GM10847 (cell line): Measurements from ENCODE around the gene ELMOD3.

ENCODE experiments used
- POLR2A ChIP-seq: IDR thresholded peaks from 2 replicates; pipeline ENCODE4 v1.6.1; 2011; ENCODE audit not compliant: insufficient read length; ENCODE audit errors: extremely low read depth

The ELMOD3 gene

DNA sequence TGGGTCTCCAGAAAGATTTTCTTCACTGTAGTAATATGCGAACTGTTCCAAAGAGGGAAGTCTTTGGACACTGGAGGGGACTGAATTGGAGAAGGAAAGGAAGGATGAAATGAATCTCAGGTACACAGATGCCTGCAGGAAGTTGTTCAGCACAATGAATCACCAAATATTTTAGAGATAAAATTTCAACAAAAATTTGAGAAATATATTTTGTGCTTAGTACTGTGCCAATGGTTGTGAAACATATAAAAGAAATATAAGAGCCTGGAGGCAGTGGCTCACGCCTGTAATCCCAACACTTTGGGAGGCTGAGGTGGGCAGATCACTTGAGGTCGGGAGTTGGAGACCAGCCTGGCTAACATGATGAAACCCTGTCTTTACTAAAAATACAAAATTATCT, 3.2 kb downstream of the ELMOD3 start:
- no peak for TF ChIP-seq POLR2A

DNA sequence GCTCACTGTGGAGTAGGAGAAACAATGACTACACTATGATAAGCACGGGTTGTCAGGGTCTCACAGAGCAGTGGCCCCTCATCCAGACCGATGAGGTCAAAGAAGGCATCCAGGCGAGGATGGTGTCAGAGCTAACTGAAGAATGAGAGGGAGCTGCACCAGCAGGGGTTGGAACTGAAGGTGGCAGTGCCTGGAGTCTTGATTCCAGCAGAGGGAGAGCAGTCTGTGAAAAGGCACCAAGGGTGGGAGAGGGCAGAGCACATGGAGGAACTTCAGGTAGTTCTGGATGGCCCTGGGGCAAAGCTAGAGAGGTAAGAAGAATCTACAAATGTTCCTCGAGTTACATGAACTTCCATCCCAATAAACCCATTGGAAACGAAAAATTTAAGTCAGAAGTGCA, 12.6 kb downstream of the ELMOD3 start:
- no peak for TF ChIP-seq POLR2A

GRCh38 chr2:85368921-85369320, 14.4 kb downstream of the ELMOD3 start:
- TF ChIP-seq POLR2A = no peak

DNA sequence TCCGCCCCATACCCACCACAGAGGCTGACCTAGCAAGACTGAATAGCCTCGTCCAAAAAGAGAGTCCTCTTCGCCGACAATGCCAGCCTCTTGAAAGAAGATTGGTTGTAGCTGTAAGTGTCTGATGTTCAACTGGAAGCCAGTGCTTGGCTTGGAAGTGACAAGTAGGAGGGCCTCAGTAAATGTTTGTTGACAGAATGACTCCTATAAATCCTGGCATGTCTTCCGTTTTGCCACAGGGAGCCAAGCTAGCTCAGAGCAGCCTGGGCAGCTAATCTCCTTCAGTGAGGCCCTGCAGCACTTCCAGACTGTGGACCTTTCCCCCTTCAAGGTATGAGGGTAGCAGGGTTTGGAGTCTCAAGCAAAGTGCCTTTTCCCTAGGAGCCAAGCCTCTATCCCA, 14.9 kb downstream of the ELMOD3 start:
- no peak for TF ChIP-seq POLR2A

- no peak for TF ChIP-seq POLR2A
Observed at GRCh38 chr2:85371045-85371444, 16.5 kb downstream of the ELMOD3 start.

DNA sequence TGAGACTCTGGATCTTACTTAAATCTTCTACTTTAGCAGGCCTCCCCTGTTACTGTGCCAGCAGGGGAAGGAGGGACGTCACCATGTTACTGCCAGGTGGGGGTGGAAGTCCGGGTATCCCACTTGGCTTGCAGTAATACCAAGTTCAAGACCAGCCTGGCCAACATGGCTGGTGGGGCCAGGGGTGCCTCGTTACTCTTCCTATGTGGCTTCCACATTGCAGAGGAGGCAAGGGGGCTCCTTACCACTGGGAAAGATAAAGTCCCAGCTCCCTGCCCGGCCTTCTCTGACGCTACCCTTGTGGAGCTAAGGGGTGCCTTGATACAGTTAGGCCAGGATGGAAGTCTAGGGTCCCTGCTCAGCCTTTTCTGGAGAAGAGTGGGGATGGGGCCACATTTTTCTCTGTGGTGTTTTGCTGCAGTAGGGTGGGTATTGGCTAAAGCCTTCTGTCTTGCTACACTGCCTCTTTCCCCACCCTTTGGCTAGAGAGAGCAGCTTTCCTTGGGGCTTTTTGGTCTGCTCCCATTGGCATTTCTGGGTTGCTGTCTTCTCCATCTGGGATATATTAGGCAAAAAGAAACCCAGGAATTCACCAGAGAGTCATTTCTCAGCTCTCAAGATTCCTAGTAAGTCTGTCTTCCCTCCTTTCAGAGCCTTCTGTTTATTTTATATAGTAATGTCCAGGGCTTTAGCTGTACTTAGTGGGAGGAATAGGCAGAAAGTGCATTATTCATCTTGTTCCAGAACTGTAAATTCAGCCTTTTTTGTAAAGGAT, 21.9 kb downstream of the ELMOD3 start:
- TF ChIP-seq POLR2A = no peak

DNA sequence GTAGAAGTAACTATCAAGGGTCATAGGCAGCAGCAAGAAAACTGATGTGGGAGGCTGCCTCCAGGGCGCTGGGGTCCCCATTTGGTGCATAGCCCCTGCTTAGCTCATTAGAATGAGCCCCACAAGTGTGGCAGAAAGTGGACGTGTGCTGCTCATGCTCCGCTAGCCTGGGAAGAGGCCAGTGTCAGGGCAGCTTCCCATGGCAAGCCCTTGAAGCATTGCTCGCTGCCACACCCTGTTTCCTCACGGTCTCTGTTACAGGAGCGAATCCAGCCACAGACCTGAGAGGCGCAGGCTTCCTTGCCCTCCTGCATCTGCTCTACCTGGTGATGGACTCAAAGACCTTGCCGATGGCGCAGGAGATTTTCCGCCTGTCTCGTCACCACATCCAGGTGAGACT, 22.5 kb downstream of the ELMOD3 start:
- no peak for TF ChIP-seq POLR2A

DNA sequence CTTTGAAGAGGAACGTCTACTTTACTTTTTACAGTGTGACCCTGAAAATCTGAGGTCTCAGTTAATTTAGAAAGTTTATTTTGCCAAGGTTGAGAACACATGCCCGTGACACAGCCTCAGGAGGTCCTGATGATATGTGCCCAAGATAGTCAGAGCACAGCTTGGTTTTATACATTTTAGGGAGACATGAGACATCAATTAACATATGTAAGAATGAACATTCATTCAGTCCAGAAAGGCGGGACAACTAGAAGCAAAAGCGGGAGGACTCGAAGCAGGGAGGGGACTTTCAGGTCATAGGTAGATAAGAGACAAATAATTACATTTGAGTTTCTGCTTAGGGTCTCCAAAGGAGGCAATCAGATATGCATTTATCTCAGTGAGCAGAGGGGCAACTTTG, 23.7 kb downstream of the ELMOD3 start:
- no peak for TF ChIP-seq POLR2A

GRCh38 chr2:85380048-85380447, 25.5 kb downstream of the ELMOD3 start:
- TF ChIP-seq POLR2A = no peak

DNA sequence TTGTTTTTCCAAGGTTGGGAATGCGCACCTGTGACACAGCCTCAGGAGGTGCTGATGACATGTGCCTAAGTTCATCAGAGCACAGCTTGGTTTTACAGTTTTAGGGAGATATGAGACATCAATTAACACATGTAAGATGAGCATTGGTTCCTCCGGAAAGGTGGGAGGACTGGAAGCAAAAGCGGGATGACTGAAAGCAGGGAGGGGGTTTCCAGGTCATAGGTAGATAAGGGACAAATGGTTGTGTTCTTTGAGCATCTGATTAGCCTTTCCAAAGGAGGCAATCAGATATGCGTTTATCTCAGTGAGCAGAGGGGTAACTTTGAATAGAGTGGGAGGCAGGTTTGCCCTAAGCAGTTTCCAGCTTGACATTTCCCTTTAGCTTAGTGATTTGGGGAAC, 29.3 kb downstream of the ELMOD3 start:
- TF ChIP-seq POLR2A = no peak

- no peak for TF ChIP-seq POLR2A
Observed at GRCh38 chr2:85385746-85386145, 31.2 kb downstream of the ELMOD3 start.

DNA sequence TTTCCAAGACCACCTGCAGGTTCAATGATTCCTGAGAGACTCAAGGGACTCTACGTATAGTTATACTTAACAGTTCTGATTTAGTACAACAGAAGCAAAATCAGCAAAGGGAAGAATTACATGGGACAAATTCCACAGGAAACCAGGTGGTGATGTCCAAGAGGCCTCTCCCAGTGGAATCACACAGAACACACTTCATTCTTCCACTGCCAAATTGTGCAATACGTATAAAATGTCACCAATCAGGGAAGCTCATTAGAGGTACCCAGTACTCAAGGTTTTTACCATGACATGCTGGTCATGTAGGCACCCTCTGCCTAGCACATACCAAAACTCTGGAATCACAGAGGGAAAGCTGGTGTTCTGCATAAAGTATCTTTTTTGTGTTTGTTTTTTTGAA, 33.2 kb downstream of the ELMOD3 start:
- TF ChIP-seq POLR2A = no peak

- TF ChIP-seq POLR2A = no peak
Observed at GRCh38 chr2:85388878-85389538, 34.4 kb downstream of the ELMOD3 start.

DNA sequence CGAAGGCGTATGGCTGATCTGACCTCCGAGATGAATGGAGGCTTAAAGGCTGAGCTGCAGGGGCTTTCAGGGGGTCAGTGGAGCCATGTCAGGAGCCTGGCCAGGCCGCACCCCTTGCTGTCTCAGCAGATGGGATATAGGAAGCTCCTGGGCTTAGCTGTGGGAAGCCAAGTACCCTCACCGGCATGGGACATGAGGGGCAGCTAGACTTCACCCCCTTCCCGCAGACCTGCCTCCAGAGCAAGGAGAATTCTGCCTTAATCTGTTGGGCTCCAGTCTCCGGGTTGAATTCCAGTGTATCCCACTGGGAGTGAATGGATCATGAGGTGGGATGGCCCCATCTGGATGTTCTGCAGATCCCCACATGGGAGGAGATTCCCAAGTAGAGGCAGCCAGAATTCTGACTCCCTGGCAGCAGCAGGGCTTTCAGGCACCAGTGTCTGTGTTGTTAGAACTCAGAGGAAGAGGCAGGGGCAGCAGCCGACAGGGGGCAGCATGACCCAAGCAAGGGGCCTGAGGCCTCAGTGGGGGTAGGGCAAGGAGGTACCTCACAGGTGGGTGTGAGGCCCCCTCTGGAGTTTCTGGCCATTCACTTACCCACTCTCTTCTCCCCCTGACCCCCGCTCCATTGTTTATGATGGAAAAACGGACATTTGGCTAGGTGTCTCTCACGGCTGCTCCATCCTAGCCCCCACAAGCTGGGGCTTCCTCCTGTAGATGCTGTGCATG, 36.5 kb downstream of the ELMOD3 start:
- TF ChIP-seq POLR2A = no peak

- TF ChIP-seq POLR2A = no peak
Observed at GRCh38 chr2:85393836-85394235, 39.3 kb downstream of the ELMOD3 start.

DNA sequence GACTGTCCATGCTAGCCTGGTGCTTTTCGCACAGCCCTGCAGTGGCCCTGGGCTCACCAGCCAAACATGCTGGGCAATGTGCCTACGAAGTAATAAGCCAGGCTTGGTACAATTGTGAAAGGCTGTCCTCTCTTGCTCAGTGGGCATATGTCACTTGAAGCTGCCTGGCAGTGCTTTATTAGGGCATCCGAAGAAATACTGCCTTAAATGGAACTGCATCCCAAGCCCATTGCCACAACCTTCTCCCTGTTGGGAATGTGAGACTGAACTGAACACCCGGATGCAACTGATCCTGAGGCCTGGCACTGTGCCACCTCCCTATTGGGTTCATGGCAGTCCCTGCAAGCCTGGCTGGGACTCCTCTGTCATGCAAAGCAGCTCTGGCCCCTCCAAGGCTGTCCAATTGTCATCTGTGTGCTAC, 39.7 kb downstream of the ELMOD3 start:
- no peak for TF ChIP-seq POLR2A
